Right lung (tissue), 10 donors: ENCODE data around the gene GPRC5C. TPM values are rescaled to one million over a fixed set of nuclear protein-coding genes. Genes with fewer than 3 reads are reported as not detected.

Experiments used
- DNase-seq, 2 donors: peaks; one replicate each; pipeline ENCODE4 v3.0.0-alpha.2; 2013
- long read RNA-seq, 8 donors: transcript quantifications; one replicate each; lab custom pipeline, GENCODE V29; 2026
- polyA plus RNA-seq, 5 donors: library from polyadenylated mRNA; unstranded; fragments of 120-200 nt; gene quantifications; one replicate each; pipeline versions ENCODE4 v1.2.1 to v1.2.3, GENCODE V29; 2013; ENCODE audit warnings: inconsistent platforms in 1 of 5, low replicate concordance in 1 of 5; ENCODE audit not compliant: insufficient read length in 5 of 5, insufficient read depth in 1 of 5

GPRC5C gene
- 10 to 100 TPM; 40.1 to 70.8 (median 51.4) TPM for polyA plus RNA-seq
- long read RNA-seq, donor 1, transcript GPRC5C-207 (1 exons, 2,224 nt), result major isoform, 13 of 24 reads
- long read RNA-seq, donor 1, transcript GPRC5C-202 (4 exons, 2,988 nt), result minor isoform, 5 of 24 reads
- long read RNA-seq, donor 1, partial matches to known transcripts, result 6 of 24 reads
- long read RNA-seq, donor 1, other reads (novel, unspliced or antisense), result 0 of 24 reads
- long read RNA-seq, donor 2, partial matches to known transcripts, result 0 of 8 reads
- long read RNA-seq, donor 2, other reads (novel, unspliced or antisense), result 0 of 8 reads
- long read RNA-seq, donor 3, transcript GPRC5C-207 (1 exons, 2,224 nt), result major isoform, 14 of 27 reads
- long read RNA-seq, donor 3, transcript GPRC5C-202 (4 exons, 2,988 nt), result minor isoform, 7 of 27 reads
- long read RNA-seq, donor 3, partial matches to known transcripts, result 0 of 27 reads
- long read RNA-seq, donor 3, other reads (novel, unspliced or antisense), result 6 of 27 reads
- long read RNA-seq, donor 4, transcript GPRC5C-207 (1 exons, 2,224 nt), result minor isoform, 8 of 18 reads
- long read RNA-seq, donor 4, transcript GPRC5C-202 (4 exons, 2,988 nt), result major isoform, 9 of 18 reads
- long read RNA-seq, donor 4, partial matches to known transcripts, result 0 of 18 reads
- long read RNA-seq, donor 4, other reads (novel, unspliced or antisense), result 0 of 18 reads
- long read RNA-seq, donor 5, transcript GPRC5C-207 (1 exons, 2,224 nt), result major isoform, 7 of 23 reads
- long read RNA-seq, donor 5, partial matches to known transcripts, result 10 of 23 reads
- long read RNA-seq, donor 5, other reads (novel, unspliced or antisense), result 0 of 23 reads
- long read RNA-seq, donor 6, transcript GPRC5C-207 (1 exons, 2,224 nt), result major isoform, 17 of 59 reads
- long read RNA-seq, donor 6, transcript GPRC5C-202 (4 exons, 2,988 nt), result minor isoform, 14 of 59 reads
- long read RNA-seq, donor 6, partial matches to known transcripts, result 19 of 59 reads
- long read RNA-seq, donor 6, other reads (novel, unspliced or antisense), result 6 of 59 reads
- long read RNA-seq, donor 7, transcript GPRC5C-207 (1 exons, 2,224 nt), result major isoform, 9 of 23 reads
- long read RNA-seq, donor 7, transcript GPRC5C-202 (4 exons, 2,988 nt), result minor isoform, 5 of 23 reads
- long read RNA-seq, donor 7, partial matches to known transcripts, result 9 of 23 reads
- long read RNA-seq, donor 7, other reads (novel, unspliced or antisense), result 0 of 23 reads
- long read RNA-seq, donor 8, transcript GPRC5C-207 (1 exons, 2,224 nt), result major isoform, 5 of 9 reads
- long read RNA-seq, donor 8, partial matches to known transcripts, result 0 of 9 reads
- long read RNA-seq, donor 8, other reads (novel, unspliced or antisense), result 0 of 9 reads

- DNase-seq, result peak; percentile 83 to 88
These were observed at the start of gene GPRC5C for GRCh38 chr17:74431568-74432423. Gene GPRC5C (plus strand): TSS chr17:74432088. CDS start chr17:74439777, 7,689 bp downstream.

- DNase-seq, result no peak
These were observed 48.7 kb upstream of the GPRC5C start for GRCh38 chr17:74383141-74383540.

GRCh38 chr17:74385201-74385600 lies 46.7 kb upstream of the GPRC5C start:
- DNase-seq, result no peak

GRCh38 chr17:74386386-74386785 lies 45.5 kb upstream of the GPRC5C start:
- no peak for DNase-seq

GRCh38 chr17:74387365-74388218 lies 44.3 kb upstream of the GPRC5C start:
- no peak for DNase-seq

GRCh38 chr17:74389084-74389753 lies 42.7 kb upstream of the GPRC5C start:
- DNase-seq, result no peak

- DNase-seq, result no peak
These were observed 41.8 kb upstream of the GPRC5C start for GRCh38 chr17:74389937-74390679.

GRCh38 chr17:74390680-74391653 lies 40.9 kb upstream of the GPRC5C start:
- DNase-seq, result no peak

- DNase-seq, result no peak
These were observed 40.1 kb upstream of the GPRC5C start for GRCh38 chr17:74391771-74392170.

GRCh38 chr17:74392848-74393247 lies 39.0 kb upstream of the GPRC5C start:
- DNase-seq, result no peak

GRCh38 chr17:74393346-74393942 lies 38.4 kb upstream of the GPRC5C start:
- DNase-seq, result no peak

GRCh38 chr17:74394275-74394950 lies 37.5 kb upstream of the GPRC5C start:
- DNase-seq, result no peak

GRCh38 chr17:74394977-74395376 lies 36.9 kb upstream of the GPRC5C start:
- no peak for DNase-seq

GRCh38 chr17:74396567-74396966 lies 35.3 kb upstream of the GPRC5C start:
- DNase-seq, result no peak

- DNase-seq, result no peak
These were observed 29.8 kb upstream of the GPRC5C start for GRCh38 chr17:74402048-74402447.
